HG02970 (cell line): ENCODE data around the gene ANXA5.

ENCODE experiments used
- ATAC-seq: cut with Tn5 transposase; IDR thresholded peaks from one replicate; pipeline ENCODE4 v1.9.1; 2021; ENCODE audit warnings: mild to moderate bottlenecking, moderate library complexity, moderate number of reproducible peaks; ENCODE audit not compliant: unreplicated experiment, low FRiP score

The ANXA5 gene

DNA sequence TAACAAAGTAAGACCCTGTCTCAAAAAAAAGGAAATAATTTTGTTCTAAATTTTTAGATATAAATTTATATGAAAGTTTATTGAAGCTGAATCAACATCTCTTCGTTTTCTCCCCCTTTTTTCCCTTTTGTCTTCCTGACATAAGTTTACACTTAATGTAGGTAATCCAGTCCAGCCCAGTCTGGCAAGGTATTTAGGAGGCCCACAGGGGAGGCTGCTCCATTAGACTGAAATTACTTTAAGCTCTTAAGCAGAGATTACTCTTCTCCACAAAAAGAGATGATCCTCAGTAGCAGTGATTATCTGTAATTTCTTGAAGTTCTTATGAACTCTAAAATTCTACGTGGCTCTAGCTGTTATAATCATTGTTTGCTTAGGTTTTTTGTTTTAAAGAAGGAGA lies 46.0 kb downstream of the ANXA5 start:
- no peak for ATAC-seq

DNA sequence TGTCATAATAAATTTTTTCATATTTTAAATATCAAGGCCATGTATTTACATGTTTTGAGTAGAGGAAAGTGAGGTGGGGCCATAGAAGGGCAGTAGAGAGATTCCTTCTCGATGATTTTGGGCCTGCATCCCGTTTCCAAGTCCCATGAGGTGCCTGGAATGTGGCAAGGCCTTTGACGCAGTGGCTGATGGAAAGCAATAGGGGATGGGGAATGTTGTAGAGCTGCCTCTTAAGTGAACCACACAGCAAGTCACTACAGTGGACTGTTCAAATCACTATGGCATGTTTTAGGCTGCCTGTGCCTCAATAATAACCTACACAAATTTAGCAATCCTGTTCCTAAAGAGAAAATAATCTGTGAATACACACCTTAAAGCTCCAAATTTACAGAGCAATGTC lies 48.3 kb downstream of the ANXA5 start:
- ATAC-seq, result no peak

DNA sequence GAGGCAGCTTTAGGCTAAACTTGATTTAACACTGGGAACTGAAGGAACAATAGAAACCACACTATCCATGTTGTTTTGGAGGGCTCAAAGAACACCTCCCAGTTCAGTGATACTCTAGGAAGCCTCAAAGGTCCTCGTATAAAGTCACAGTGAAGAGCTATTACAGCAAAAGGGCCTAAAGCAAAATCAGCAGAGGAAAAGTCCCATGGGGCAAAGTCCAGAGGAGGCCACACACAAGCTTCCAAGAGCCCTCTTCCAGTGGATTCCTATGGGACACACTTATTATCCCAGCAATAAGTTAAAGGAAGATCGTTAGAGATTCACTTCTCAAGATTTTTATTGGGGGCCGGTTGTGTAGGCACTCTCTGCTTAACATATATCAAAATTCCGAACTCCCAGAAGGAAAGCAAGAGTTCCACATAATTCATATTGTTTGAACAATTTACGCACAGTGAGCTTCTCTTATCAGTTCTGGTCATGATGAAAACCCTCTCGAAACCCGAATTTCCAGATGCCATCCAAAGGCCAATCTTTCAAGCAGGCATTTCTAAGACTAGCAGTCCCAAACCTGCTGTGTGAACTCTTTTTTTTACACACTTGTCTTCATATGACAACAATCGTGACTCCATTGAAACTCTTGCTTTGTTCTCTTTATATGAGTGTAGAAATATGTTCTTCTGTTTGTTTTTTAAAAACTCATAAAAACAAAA lies 53.7 kb downstream of the ANXA5 start:
- ATAC-seq, result no peak

DNA sequence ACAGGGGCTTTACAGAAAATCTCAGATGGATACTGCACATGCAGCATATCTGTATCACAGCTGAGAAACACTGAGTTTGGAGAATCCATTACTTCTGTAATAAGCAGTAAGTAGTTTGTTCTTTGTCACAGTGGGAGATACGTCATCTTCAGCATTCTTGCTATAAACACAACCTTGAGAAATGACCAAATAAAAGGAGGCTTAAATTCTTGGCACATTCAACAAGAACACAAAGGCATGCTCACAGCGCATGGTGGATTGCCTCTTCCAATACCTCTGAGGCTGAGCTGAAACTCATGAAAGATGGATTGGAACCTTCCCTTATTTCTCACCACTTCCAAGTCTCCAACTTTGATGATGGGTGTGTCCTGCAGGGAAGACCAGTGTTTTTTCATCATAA lies 54.5 kb downstream of the ANXA5 start:
- no peak for ATAC-seq

DNA sequence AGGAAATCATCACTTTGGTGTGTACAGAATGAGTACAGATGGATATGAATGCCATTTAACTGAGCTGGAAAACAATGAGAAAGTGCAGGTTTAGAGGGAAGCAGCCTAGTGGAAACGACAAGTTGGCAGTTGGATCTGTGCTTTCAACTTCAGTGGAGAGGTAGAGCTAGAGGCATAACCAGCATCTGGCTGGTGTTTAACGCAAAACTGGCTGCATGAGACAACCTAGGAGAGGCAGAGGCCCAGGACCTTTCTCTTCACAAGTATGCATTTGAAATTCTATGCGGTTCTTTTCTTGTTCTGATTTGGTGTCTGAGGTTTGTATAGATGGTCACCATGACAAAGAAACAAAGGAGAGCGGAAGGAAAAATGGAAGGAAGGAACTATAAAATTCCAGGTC lies 63.1 kb downstream of the ANXA5 start:
- no peak for ATAC-seq

DNA sequence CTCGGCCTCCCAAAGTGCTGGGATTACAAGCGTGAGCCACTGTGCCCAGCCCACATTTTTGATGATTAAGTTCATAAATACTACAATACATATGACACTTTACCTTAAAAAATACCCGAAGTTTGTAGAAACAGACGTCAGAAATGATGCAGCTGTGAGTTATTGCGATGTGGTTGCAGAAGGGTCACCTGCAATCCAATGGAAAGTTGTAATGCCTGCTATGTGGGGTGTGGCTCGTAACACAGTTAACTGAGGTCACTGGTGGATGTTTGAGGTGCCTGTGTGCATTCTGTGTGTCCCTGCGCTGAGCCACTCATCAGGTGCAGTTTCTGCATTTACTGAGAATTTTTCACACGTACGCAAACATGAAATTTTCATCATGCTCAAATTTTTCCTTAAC lies 64.1 kb downstream of the ANXA5 start:
- no peak for ATAC-seq
